ENCODE data around the gene C1orf53.
"Not testable (repeated sequence)": the region's sequence is repeated elsewhere in the genome, so short reads cannot be mapped to it uniquely, and the experiment has no call there.

The C1orf53 gene

GRCh38 chr1:197902454-197903195 lies at the start of gene C1orf53:
C1orf53 (plus strand) TSS chr1:197902630; CDS start chr1:197902650, 20 bp downstream.
- no peaks in the 10 kb centered on the region for H3K9me3 Mint-ChIP-seq
- H3K27me3 Mint-ChIP-seq: peaks cover 51% of the 10 kb centered on the region
- peak within 1 kb of the TSS; percentile 78 to 87 for H3K4me3 Mint-ChIP-seq
- H3K27ac Mint-ChIP-seq: peak within 1 kb of the TSS; percentile 48 to 91
- ATAC-seq (peak; percentile 94), DNase-seq (peak; percentile 82 to 83)
- H3K4me1 Mint-ChIP-seq: peaks cover 27% of the 10 kb centered on the region

- H3K4me3 Mint-ChIP-seq, H3K9me3 Mint-ChIP-seq, H3K27me3 Mint-ChIP-seq, H3K4me1 Mint-ChIP-seq, DNase-seq, ATAC-seq, H3K27ac Mint-ChIP-seq: not testable (repeated sequence)
Observed at GRCh38 chr1:197855751-197856150, 46.7 kb upstream of the C1orf53 start.

- ATAC-seq: no peak
- DNase-seq: no peak
- H3K27me3 Mint-ChIP-seq: no peaks in the 10 kb centered on the region
- H3K9me3 Mint-ChIP-seq: no peaks in the 10 kb centered on the region
- no peak overlapping the region for H3K27ac Mint-ChIP-seq
- H3K4me1 Mint-ChIP-seq: no peaks in the 10 kb centered on the region
- H3K4me3 Mint-ChIP-seq: no peak overlapping the region
Observed at GRCh38 chr1:197857477-197857876, 45.0 kb upstream of the C1orf53 start.

- Mint-ChIP-seq H3K4me1 (no peaks in the 10 kb centered on the region), H3K9me3 (no peaks in the 10 kb centered on the region), H3K27me3 (no peaks in the 10 kb centered on the region), H3K4me3 (no peak overlapping the region), H3K27ac (no peak overlapping the region)
- DNase-seq: no peak
- no peak for ATAC-seq
Observed at GRCh38 chr1:197859024-197859423, 43.4 kb upstream of the C1orf53 start.

- DNase-seq: no peak
- no peak for ATAC-seq
- Mint-ChIP-seq H3K27ac (no peak overlapping the region), H3K4me3 (no peak overlapping the region), H3K9me3 (no peaks in the 10 kb centered on the region), H3K4me1 (no peaks in the 10 kb centered on the region), H3K27me3 (no peaks in the 10 kb centered on the region)
Observed at GRCh38 chr1:197862221-197862620, 40.2 kb upstream of the C1orf53 start.

GRCh38 chr1:197862671-197863070 lies 39.8 kb upstream of the C1orf53 start:
- ATAC-seq (no peak), DNase-seq (no peak)
- H3K27ac Mint-ChIP-seq: no peak overlapping the region
- H3K9me3 Mint-ChIP-seq: no peaks in the 10 kb centered on the region
- H3K4me3 Mint-ChIP-seq: no peak overlapping the region
- H3K4me1 Mint-ChIP-seq: no peaks in the 10 kb centered on the region
- no peaks in the 10 kb centered on the region for H3K27me3 Mint-ChIP-seq

- no peaks in the 10 kb centered on the region for H3K4me1 Mint-ChIP-seq
- H3K4me3 Mint-ChIP-seq: no peak overlapping the region
- H3K27ac Mint-ChIP-seq: peak overlapping the region in 1 of 2 donors; percentile 65
- ATAC-seq (no peak), DNase-seq (no peak)
- H3K9me3 Mint-ChIP-seq: no peaks in the 10 kb centered on the region
- no peaks in the 10 kb centered on the region for H3K27me3 Mint-ChIP-seq
Observed at GRCh38 chr1:197865809-197866208, 36.6 kb upstream of the C1orf53 start.

GRCh38 chr1:197868751-197869489 lies 33.5 kb upstream of the C1orf53 start:
- peak; percentile 12 to 35 for DNase-seq
- no peaks in the 10 kb centered on the region for H3K4me1 Mint-ChIP-seq
- ATAC-seq: peak; percentile 96
- H3K4me3 Mint-ChIP-seq: no peak overlapping the region
- H3K27ac Mint-ChIP-seq: no peak overlapping the region
- no peaks in the 10 kb centered on the region for H3K27me3 Mint-ChIP-seq
- no peaks in the 10 kb centered on the region for H3K9me3 Mint-ChIP-seq

GRCh38 chr1:197869490-197870077 lies 32.8 kb upstream of the C1orf53 start:
- H3K27ac Mint-ChIP-seq: no peak overlapping the region
- H3K27me3 Mint-ChIP-seq: no peaks in the 10 kb centered on the region

GRCh38 chr1:197876894-197877293 lies 25.5 kb upstream of the C1orf53 start:
- Mint-ChIP-seq H3K27ac (no peak overlapping the region), H3K27me3 (peaks cover 9% of the 10 kb centered on the region), H3K9me3 (peaks cover 14 to 20% of the 10 kb centered on the region in 2 donors), H3K4me3 (no peak overlapping the region), H3K4me1 (no peaks in the 10 kb centered on the region)
- ATAC-seq: no peak
- DNase-seq: no peak

More at GRCh38 chr1:197869490-197870077, 32.8 kb upstream of the C1orf53 start:
- no peak for ATAC-seq
- Mint-ChIP-seq H3K4me1 (no peaks in the 10 kb centered on the region), H3K9me3 (no peaks in the 10 kb centered on the region), H3K4me3 (no peak overlapping the region)
- no peak for DNase-seq

GRCh38 chr1:197880385-197880784 lies 22.0 kb upstream of the C1orf53 start:
- peaks cover 14 to 20% of the 10 kb centered on the region in 2 donors for H3K9me3 Mint-ChIP-seq
- H3K27me3 Mint-ChIP-seq: peaks cover 25% of the 10 kb centered on the region
- not testable (repeated sequence) for ATAC-seq, H3K4me3 Mint-ChIP-seq, DNase-seq, H3K4me1 Mint-ChIP-seq, H3K27ac Mint-ChIP-seq

- Mint-ChIP-seq H3K9me3 (peaks cover 8 to 13% of the 10 kb centered on the region in 2 donors), H3K27me3 (peaks cover 25% of the 10 kb centered on the region)
- ATAC-seq, H3K4me1 Mint-ChIP-seq, H3K4me3 Mint-ChIP-seq, DNase-seq, H3K27ac Mint-ChIP-seq: not testable (repeated sequence)
Observed at GRCh38 chr1:197882241-197882640, 20.2 kb upstream of the C1orf53 start.

GRCh38 chr1:197884173-197884572 lies 18.3 kb upstream of the C1orf53 start:
- no peaks in the 10 kb centered on the region for H3K9me3 Mint-ChIP-seq
- DNase-seq (no peak), ATAC-seq (no peak)
- H3K4me3 Mint-ChIP-seq: no peak overlapping the region
- H3K27ac Mint-ChIP-seq: no peak overlapping the region
- no peaks in the 10 kb centered on the region for H3K4me1 Mint-ChIP-seq
- H3K27me3 Mint-ChIP-seq: peaks cover 37% of the 10 kb centered on the region

- Mint-ChIP-seq H3K27me3 (peaks cover 28% of the 10 kb centered on the region), H3K4me3 (no peak overlapping the region), H3K9me3 (peaks cover 0 to 7% of the 10 kb centered on the region in 2 donors), H3K4me1 (no peaks in the 10 kb centered on the region), H3K27ac (no peak overlapping the region)
- DNase-seq (no peak), ATAC-seq (no peak)
Observed at GRCh38 chr1:197890936-197891335, 11.5 kb upstream of the C1orf53 start.

- DNase-seq (no peak), ATAC-seq (no peak)
Observed at GRCh38 chr1:197892684-197893083, 9.7 kb upstream of the C1orf53 start.

GRCh38 chr1:197896301-197896700 lies 6.1 kb upstream of the C1orf53 start:
- ATAC-seq (no peak), DNase-seq (no peak)
- Mint-ChIP-seq H3K4me1 (no peaks in the 10 kb centered on the region), H3K27ac (no peak overlapping the region), H3K4me3 (no peak overlapping the region), H3K9me3 (peaks cover 0 to 7% of the 10 kb centered on the region in 2 donors), H3K27me3 (peaks cover 28% of the 10 kb centered on the region)

More at GRCh38 chr1:197892684-197893083, 9.7 kb upstream of the C1orf53 start:
- peaks cover 38% of the 10 kb centered on the region for H3K27me3 Mint-ChIP-seq
- H3K4me1 Mint-ChIP-seq: no peaks in the 10 kb centered on the region
- peaks cover 0 to 7% of the 10 kb centered on the region in 2 donors for H3K9me3 Mint-ChIP-seq
- no peak overlapping the region for H3K4me3 Mint-ChIP-seq
- H3K27ac Mint-ChIP-seq: no peak overlapping the region
